Measurements from ENCODE around the gene JSRP1. TPM values are rescaled to one million over a fixed set of nuclear protein-coding genes. Genes with fewer than 3 reads are reported as not detected.
A peak's percentile ranks its signal among the peaks of the same experiment; 100 is the strongest.
"Not testable (repeated sequence)": the region's sequence is repeated elsewhere in the genome, so short reads cannot be mapped to it uniquely, and the experiment has no call there.

JSRP1 gene
- total RNA-seq, 1 donor, result 0.72 TPM

- no peaks in the 10 kb centered on the region for H3K36me3 ChIP-seq (ENCODE audit: insufficient read depth, low read length)
- H3K9me3 ChIP-seq (ENCODE audit: low read depth, low read length), result no peaks in the 10 kb centered on the region
- peak; percentile 96 for DNase-seq (ENCODE audit: insufficient read length, low spot score, missing footprints)
- H3K79me2 ChIP-seq (ENCODE audit: insufficient read depth, low read length), result peaks cover 4% of the 10 kb centered on the region
- TF ChIP-seq, protein P1, sequence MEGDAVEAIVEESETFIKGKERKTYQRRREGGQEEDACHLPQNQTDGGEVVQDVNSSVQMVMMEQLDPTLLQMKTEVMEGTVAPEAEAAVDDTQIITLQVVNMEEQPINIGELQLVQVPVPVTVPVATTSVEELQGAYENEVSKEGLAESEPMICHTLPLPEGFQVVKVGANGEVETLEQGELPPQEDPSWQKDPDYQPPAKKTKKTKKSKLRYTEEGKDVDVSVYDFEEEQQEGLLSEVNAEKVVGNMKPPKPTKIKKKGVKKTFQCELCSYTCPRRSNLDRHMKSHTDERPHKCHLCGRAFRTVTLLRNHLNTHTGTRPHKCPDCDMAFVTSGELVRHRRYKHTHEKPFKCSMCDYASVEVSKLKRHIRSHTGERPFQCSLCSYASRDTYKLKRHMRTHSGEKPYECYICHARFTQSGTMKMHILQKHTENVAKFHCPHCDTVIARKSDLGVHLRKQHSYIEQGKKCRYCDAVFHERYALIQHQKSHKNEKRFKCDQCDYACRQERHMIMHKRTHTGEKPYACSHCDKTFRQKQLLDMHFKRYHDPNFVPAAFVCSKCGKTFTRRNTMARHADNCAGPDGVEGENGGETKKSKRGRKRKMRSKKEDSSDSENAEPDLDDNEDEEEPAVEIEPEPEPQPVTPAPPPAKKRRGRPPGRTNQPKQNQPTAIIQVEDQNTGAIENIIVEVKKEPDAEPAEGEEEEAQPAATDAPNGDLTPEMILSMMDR (IDR thresholded peaks at IDR 0.05; ENCODE audit: extremely low read depth, low read depth, low read length), result no peak
- peak within 1 kb of the TSS; percentile 55 for H3K4me3 ChIP-seq (ENCODE audit: insufficient read depth, low read length)
- peak within 1 kb of the TSS; percentile 65 for H3K4me2 ChIP-seq (ENCODE audit: insufficient read depth, low read length)
- peaks cover 48% of the 10 kb centered on the region for H4K20me1 ChIP-seq (ENCODE audit: insufficient read depth, low read length)
- peaks cover 7% of the 10 kb centered on the region for H3K4me1 ChIP-seq (ENCODE audit: insufficient read depth, low read length)
- H2AFZ ChIP-seq (ENCODE audit: low read length), result no peak within 1 kb of the TSS
- no peak within 1 kb of the TSS for H3K27ac ChIP-seq (ENCODE audit: low read depth, low read length)
- no peaks in the 10 kb centered on the region for H3K27me3 ChIP-seq (ENCODE audit: insufficient read depth, low read length)
Measured at GRCh38 chr19:2282062-2282861, 26.0 kb upstream of the JSRP1 start, which contains the start of gene PEAK3. TSS of gene PEAK3 (minus strand) at chr19:2282175. CDS start at chr19:2280931, 1,244 bp downstream.

DNA sequence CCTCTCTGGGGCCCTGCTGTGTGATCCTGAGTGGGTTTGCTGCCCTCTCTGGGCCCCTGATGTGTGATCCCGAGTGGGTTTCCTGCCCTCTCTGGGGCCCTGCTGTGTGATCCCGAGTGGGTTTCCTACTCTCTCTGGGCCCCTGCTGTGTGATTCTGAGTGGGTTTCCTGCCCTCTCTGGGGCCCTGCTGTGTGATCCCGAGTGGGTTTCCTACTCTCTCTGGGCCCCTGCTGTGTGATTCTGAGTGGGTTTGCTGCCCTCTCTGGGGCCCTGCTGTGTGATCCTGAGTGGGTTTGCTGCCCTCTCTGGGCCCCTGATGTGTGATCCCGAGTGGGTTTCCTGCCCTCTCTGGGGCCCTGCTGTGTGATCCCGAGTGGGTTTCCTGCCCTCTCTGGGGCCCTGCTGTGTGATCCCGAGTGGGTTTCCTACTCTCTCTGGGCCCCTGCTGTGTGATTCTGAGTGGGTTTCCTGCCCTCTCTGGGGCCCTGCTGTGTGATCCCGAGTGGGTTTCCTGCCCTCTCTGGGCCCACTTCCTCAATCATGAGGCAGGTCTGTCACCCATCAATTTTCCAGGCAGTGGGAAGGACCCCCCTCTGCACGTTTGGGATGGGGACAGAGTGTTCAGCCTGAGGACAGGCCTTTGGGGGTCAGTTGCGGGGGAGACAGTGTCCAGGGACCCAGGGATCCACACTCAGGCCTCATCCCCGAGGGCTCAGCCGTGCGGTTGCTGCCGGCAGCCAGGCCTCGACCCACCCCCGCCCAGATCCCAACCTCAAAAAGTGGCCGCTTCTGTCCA, 25.2 kb upstream of the JSRP1 start:
- H3K4me2 ChIP-seq (ENCODE audit: insufficient read depth, low read length), result peak overlapping the region; percentile 65

DNA sequence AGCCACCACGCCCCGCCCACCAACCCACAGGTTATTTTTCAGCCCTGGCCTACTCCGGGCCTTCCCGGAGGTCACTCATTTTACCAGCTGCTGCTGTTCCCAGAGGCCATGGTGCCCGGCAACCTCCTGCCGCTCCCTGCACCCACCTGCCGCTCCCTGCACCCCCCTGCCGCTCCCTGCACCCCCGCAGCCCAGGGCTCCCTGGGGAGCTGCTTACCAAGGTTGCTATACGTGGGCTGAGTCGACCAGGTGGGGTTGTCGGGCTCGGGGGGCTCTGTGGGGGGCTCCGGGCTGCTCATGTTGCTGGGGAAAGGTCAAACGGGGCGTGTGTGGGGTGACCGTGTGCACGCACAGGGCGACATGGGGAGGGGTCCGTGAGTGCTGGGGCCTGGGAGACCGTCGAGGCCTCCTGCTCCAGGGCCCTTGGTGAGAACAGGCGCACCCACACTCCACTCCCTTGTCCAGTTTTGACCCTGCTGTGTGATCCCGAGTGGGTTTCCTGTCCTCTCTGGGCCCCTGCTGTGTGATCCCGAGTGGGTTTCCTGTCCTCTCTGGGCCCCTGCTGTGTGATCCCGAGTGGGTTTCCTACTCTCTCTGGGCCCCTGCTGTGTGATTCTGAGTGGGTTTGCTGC, 24.5 kb upstream of the JSRP1 start:
- peaks cover 7% of the 10 kb centered on the region for H3K4me1 ChIP-seq (ENCODE audit: insufficient read depth, low read length)
- H3K79me2 ChIP-seq (ENCODE audit: insufficient read depth, low read length), result peaks cover 16% of the 10 kb centered on the region
- peaks cover 43% of the 10 kb centered on the region for H4K20me1 ChIP-seq (ENCODE audit: insufficient read depth, low read length)
- H2AFZ ChIP-seq (ENCODE audit: low read length), result no peak overlapping the region
- H3K9me3 ChIP-seq (ENCODE audit: low read depth, low read length), result no peaks in the 10 kb centered on the region
- no peak overlapping the region for H3K4me2 ChIP-seq (ENCODE audit: insufficient read depth, low read length)
- no peak overlapping the region for H3K4me3 ChIP-seq (ENCODE audit: insufficient read depth, low read length)
- no peak overlapping the region for H3K27ac ChIP-seq (ENCODE audit: low read depth, low read length)
- H3K36me3 ChIP-seq (ENCODE audit: insufficient read depth, low read length), result no peaks in the 10 kb centered on the region
- peak; percentile 60 for DNase-seq (ENCODE audit: insufficient read length, low spot score, missing footprints)
- TF ChIP-seq, protein P1 (IDR thresholded peaks at IDR 0.05; ENCODE audit: extremely low read depth, low read depth, low read length), result no peak
- no peaks in the 10 kb centered on the region for H3K27me3 ChIP-seq (ENCODE audit: insufficient read depth, low read length)

More for the DNA sequence above, 25.2 kb upstream of the JSRP1 start:
- H3K79me2 ChIP-seq (ENCODE audit: insufficient read depth, low read length); H3K27me3 ChIP-seq (ENCODE audit: insufficient read depth, low read length); H3K9me3 ChIP-seq (ENCODE audit: low read depth, low read length); H2AFZ ChIP-seq (ENCODE audit: low read length); H3K4me1 ChIP-seq (ENCODE audit: insufficient read depth, low read length); DNase-seq (ENCODE audit: insufficient read length, low spot score, missing footprints); H3K27ac ChIP-seq (ENCODE audit: low read depth, low read length); H3K36me3 ChIP-seq (ENCODE audit: insufficient read depth, low read length): not testable (repeated sequence)
- Histone ChIP-seq H4K20me1 (ENCODE audit: insufficient read depth, low read length) (peaks cover 50% of the 10 kb centered on the region), H3K4me3 (ENCODE audit: insufficient read depth, low read length) (peak overlapping the region; percentile 55)

GRCh38 chr19:2278459-2279158, 22.4 kb upstream of the JSRP1 start:
- H3K4me2 ChIP-seq (ENCODE audit: insufficient read depth, low read length), result no peak overlapping the region
- H4K20me1 ChIP-seq (ENCODE audit: insufficient read depth, low read length), result peaks cover 52% of the 10 kb centered on the region
- no peaks in the 10 kb centered on the region for H3K27me3 ChIP-seq (ENCODE audit: insufficient read depth, low read length)
- peak; percentile 52 for DNase-seq (ENCODE audit: insufficient read length, low spot score, missing footprints)
- H3K4me1 ChIP-seq (ENCODE audit: insufficient read depth, low read length), result peaks cover 7% of the 10 kb centered on the region
- peaks cover 35% of the 10 kb centered on the region for H3K79me2 ChIP-seq (ENCODE audit: insufficient read depth, low read length)
- H3K27ac ChIP-seq (ENCODE audit: low read depth, low read length), result no peak overlapping the region
- TF ChIP-seq, protein P1 (IDR thresholded peaks at IDR 0.05; ENCODE audit: extremely low read depth, low read depth, low read length), result no peak
- H3K9me3 ChIP-seq (ENCODE audit: low read depth, low read length), result no peaks in the 10 kb centered on the region
- H3K36me3 ChIP-seq (ENCODE audit: insufficient read depth, low read length), result peaks cover 11% of the 10 kb centered on the region
- H3K4me3 ChIP-seq (ENCODE audit: insufficient read depth, low read length), result no peak overlapping the region
- no peak overlapping the region for H2AFZ ChIP-seq (ENCODE audit: low read length)
